HG02884 (cell line): Measurements from ENCODE around the gene KPNA4.

ENCODE experiments used
- ATAC-seq: cut with Tn5 transposase; IDR thresholded peaks from one replicate; pipeline ENCODE4 v1.9.1; 2021; ENCODE audit warnings: mild to moderate bottlenecking, moderate library complexity; ENCODE audit not compliant: unreplicated experiment

Gene KPNA4

DNA sequence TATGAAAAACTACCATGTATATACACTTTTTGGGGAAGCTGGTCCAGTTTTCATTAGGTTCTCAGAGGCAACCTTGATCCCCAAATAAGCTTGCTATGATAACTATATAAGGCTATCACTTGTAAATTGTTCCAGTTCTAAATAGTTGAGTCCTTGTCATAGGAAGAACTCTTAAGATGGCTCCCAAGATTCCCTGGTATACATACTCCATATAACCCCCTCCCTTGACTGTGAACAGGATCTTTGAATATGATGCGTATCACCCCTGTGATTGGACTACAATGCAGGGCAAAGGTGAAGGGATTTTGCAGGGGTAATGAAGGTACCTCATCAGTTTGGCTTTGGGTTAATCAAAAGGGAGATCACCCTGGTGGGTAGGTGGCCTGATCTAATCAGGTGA, 67.2 kb downstream of the KPNA4 start:
- ATAC-seq: no peak

DNA sequence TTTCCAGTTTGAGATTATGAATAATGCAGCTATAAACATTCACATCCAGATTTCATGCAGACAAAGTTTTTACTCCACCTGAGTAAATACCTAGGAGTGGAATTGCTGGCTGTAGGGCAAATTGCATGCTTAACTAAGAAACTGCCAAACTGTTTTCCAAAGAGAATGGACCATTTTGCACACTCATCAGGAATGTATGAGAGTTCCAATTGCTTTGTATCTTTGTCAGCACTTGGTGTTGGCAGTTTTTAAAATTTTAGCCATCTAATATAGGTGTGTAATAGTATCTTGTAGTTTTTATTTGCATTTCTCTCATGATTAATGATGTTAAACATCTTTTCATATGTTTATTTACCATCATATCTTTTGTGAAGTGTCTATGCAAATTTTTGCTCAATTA, 75.2 kb downstream of the KPNA4 start:
- ATAC-seq: no peak

DNA sequence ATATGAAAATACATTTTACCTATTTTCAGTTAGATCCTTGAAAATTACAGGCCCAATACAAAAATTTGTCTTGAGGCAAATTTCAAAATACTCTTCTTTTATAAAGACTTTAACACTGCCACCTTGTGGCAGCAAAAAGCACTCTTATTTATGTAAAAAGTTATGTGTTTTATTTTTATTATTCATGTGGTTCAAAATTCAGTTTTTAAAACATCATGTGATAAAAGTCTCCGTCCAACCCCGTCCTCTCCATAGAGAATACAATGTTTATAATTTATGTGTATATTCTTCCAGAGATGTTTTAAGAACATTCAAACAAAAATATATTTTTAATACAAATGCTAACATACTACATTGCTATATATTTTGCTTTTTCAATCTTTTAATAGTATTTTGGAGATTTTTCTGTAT, 78.9 kb downstream of the KPNA4 start:
- no peak for ATAC-seq

DNA sequence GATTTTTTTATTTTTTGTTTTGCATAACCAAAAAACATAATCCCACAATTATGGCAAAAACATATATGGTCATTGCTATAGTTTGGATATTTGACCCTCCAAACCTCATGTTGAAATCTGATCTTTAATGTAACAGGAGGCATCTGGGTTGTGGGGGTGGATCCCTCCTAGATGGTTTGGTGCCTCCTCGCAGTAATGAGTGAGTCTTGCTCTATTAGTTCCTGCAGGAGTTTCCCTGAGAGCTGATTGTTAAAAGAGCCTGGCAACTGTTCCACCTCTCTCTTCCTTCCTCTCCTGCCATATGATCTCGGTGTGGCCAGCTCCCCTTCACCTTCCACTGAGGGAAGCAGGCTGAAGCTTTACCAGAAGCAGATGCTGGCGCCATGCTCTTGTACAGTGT, 82.6 kb downstream of the KPNA4 start:
- no peak for ATAC-seq

DNA sequence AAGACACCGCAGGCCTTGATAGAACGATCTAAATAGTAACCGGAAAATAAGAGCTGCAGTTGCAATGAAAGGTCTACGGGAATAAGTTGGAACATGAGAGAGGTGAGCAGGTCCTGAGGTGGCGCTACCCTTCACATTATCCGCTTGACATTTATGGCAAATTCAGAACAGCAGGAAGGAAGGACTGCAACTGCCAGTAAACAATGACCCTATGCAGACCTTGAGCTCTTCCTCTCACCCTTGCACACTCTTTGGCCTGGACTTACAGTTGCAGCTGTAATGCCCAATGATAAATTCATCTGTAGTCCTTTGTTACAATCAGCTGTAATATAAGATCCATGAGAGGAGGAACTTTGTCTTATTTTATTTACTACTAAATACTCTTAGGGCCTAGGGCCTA, 83.5 kb downstream of the KPNA4 start:
- ATAC-seq: no peak

DNA sequence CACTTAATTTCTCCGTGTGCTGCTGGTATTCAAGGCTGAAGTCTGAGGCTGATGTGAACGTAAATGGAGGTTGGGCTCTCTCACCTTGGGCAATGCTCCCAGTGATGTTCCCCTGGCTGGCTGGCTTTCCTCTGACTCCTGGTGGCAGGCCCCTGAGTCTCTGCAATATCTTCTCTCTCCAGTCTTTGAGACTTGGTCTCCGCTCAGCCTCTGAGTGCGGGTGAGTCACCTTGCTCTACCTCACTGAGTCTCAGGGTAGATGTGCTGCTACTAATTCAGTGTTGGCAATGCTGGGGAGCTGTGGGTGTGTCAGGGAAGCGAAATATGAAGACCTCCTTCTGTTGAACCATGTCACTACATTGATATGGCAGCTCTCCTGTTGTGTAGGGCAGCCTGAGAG, 84.4 kb downstream of the KPNA4 start:
- no peak for ATAC-seq

DNA sequence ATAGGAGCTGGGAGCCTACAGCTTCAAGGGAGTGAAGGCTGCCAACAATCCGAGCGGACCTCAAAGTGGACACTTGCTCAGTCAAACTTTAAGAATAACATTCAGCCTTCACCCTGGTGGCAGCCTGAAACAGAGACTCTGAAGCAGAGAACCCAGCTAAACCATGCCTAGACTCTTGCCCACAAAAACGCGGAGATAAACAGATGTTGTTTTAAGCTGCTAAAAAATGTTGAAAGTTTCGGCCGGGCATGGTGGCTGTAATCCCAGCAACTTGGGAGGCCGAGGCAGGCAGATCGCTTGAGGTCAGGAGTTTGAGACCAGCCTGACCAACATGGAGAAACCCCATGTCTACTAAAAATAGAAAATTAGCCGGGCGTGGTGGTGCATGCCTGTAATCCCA, 86.0 kb downstream of the KPNA4 start:
- no peak for ATAC-seq

DNA sequence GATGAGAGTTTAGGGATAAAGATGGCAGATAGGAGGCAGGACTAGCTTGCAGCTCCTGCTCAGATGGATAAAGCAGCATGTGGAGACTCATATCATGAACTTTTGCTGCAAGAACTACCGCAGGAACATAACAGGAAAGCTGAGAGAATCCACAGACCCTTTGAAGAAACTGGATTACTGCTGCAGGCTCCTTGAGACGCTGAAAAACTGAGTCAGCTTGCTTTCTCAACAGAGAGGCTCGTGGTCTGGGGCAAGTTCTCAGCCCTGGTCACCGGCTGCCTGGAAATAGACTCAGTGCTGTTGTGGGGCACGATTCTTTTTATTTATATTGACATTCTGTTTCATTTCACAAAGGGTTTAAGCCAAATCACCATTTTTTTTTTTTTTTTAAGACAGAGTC, 87.0 kb downstream of the KPNA4 start:
- no peak for ATAC-seq

DNA sequence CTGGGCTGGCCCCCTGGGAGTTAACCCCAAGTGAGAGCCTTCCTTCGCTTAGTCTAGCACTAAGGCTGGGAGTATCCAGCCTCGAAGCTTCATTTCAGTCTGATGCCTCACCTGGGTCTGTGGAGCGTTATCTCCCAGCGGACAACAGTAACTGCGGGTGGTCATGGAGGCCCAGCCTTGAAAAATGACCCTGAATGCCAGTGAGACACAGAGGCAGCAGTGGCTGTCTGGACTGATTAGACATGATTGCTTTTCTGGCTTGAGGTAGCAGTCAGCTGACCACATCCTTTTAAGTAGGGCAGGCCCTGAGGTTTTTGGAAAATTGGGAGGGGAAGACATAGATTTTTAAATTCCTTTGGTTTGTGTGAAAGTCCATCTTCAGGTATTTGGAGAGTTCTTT, 87.6 kb downstream of the KPNA4 start:
- ATAC-seq: no peak

DNA sequence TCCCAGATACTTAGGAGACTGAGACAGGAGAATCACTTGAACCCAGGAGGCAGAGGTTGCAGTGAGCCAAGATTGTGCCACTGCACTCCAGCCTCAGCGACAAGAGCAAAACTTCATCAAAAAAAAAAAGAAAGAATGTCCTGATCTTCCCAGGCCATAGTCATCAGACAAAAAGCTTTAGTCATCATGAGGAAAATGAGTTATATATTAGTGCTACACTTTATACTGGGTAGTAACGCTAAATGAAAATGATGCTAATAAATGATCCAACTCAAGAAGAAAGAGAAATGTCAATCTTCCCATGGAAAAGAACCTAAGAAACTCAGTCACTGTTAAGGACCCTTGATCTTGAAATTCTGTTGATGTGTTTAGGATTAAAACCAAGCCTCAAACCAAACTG, 89.5 kb downstream of the KPNA4 start:
- no peak for ATAC-seq

DNA sequence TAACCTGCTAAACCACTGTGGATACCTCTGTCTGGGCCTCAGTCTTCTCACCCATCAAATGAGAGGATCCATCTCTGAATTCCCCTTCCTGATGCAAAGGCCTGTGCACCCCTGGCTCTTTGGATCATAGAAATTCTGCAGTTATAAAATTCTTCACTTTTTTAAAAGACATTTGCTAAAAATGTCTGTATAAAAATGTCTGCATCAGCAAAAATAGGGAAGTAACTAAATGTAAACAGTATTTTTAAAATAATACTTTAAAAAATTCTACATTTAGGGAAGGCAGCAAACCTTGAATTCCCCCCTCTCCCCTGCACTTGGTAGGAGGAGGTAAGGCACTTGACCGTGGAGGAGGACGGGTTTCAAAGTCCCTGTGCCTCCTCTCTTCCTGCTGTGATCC, 90.2 kb downstream of the KPNA4 start:
- no peak for ATAC-seq

DNA sequence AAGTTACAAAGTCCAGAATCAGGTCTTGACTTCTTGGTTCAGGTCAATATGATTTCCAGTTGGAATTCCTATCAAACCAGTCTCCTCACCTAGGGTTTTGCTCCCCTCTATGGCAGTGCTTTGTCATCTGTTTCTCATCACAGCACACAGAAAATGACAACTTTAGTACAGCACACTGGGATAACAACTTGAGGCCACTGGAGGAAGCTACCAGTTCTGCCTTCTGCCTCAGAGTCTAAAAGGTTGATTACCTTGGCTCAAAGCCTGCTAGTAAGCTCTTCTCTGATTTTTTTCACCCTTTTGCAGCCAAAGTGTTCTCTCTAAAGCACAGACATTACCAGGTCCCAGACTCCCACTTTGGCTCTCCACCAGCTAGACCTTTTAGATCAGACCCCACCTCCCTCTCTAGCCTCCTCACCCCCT, 90.9 kb downstream of the KPNA4 start:
- no peak for ATAC-seq

DNA sequence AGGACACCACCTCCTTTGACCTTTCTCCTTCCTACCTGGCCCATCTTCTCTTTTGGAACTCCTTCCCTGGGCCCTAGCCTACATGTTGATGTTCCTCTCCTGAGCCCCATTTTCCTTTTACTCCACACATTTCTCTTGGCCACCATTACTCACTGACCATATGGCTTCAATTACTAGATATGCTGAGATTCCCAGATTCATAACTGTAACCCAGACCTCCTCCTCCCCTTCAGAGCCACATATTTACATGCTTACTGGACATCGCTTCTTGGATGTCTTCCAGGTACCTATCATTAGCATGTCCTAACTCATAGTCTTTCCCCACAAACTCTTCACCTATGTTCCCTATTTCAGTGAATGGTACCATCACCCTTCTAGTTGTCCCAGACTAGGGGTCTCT, 91.4 kb downstream of the KPNA4 start:
- no peak for ATAC-seq

DNA sequence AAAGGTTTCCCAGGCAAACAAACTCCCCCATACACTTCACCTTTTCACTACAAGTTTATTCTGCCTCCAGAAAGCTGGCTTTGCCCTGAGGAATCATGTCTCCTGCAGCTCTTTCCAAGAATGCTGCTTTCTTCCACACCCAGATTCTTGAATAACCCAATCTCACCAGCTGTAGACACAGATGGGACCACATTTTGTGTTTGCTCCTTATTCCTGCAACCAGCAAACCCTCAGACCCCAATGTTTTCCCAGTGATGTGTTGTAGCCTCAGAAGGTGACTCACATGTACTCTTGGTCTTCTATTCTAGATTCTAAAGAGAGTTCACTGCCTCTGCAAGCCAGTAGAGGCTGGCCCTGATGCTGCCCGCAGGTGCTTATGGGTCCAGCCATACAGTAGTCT, 92.2 kb downstream of the KPNA4 start:
- ATAC-seq: no peak

DNA sequence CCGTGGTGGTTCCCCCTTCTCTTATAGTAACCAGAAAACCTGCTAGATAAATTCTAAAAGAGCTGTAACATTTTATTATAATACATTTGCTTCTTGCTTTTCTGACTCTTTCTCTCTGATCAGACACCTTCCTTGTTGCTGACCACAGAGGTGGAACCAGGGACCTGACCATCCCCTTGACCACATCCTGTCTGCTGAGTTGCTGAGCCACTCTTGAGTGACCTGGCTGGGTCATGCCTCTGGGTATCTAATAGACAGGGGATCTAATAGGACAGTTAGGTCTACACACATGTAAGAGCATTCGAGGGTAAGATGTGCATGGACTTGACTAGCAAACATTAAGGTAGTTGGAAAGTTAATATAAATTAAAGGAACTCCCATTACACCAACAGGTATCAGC, 93.0 kb downstream of the KPNA4 start:
- ATAC-seq: no peak

DNA sequence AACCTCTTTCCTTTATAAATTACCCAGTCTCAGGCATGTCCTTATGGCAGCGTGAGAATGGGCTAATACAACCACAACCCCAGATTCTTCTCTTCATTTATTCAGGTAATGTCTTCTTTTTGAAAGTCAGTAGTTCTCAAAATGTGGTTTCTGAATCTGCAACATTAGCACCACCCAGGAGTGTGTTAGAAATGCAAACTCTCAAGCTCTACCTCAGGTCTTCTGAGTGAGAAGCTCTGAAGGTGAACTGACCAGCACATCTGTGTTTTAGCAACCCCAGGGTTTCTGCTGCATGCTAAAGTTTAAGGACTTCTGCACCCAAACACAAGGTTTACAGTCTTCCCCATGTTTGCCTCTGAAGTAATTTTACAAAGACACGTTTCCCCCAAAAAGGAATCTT, 93.5 kb downstream of the KPNA4 start:
- ATAC-seq: no peak

DNA sequence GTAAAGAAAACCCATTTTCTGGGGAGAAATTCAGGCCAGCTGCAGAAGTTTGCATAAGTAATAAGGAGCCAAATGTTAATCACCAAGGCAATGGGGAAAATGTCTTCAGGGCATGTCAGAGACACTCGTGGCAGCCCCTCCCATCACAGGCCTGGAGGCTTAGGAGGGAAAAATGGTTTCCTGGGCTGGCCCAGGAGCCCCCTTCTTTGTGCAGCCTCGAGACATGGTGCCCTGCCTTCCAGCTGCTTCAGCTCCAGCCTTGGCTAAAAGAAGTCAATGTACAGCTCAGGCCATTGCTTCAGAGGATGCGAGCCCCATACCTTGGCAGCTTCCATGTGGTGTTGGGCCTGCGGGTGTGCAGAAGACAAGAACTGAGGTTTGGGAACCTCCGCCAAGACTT, 95.2 kb downstream of the KPNA4 start:
- no peak for ATAC-seq

DNA sequence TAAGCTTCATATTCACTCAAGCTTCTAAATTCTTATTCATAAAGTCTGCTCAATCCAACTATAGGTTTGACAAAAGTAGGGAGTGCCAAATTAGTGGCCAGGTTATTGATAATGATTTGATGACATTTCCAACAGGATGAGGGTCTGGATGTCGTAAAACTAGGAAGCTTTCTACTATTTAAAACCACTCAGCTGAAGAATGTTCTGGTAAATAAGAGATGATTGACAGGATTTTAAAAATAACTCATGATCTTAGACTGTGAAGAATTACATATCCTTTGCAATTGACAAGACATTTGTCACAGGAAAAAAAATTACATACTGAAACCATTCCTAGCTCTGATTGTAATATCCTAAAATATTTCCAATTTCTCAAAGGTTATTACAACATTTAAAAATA, 100.4 kb downstream of the KPNA4 start:
- ATAC-seq: no peak

DNA sequence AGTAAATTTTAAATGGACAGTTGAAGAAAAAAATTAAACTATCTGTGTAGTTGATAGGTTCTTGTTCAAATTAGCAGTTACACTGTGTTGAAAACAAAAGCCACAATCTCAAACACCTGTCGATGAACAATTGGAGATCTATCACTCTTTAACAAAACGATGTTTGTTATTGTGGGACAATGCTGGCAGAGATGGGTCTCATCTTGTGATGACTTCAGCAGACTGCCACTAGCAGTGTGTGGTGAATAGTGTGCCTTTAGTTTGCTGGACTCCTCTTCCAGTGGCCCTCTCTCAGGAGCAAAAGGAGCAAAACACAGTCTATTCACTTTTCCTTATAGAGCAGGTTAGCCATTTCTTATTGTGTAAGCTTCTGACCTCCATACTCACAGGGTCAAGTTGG, 101.0 kb downstream of the KPNA4 start:
- no peak for ATAC-seq

DNA sequence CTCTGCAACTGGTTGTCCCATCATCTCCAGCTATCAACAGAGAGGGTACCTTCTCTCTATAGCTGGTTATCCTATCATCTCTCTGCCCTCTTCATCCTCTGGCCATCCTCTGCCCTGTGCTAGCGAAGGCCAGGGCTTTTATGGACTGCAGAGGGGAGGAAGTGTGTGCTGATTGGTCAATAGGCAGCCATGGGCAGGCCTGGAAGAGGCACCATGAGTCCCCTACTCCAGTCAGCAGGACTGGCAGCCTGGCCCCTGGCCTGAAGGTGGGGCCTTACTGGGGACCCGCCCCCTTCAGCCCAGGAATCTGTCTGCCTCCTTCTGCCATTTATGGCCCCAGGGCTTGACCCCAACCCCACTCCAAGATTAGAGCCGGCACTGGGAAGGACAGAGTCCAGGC, 105.3 kb downstream of the KPNA4 start:
- ATAC-seq: no peak

DNA sequence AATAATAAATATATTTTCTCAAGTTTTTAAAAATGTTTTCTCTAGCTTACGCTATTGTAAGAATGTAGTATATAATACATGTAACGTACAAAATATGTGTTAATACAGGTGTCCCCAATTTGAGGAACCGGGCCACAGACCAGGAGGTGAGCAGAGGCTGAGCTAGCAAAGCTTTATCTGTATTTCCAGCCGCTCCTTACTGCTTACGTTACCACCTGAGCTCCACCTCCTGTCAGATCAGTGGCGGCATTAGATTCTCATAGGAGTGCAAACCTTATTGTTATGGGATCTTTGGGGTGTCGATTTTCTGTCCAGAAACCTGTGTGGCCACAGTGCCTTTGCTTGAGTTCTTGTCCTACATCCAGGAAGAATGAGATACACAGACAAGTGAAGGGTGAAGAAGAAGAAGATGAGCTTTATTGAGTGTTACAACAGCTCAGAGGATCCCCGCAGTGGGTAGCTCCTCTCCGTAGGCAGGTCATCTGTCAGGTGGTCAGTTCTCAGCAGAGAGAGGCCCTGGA, 105.9 kb downstream of the KPNA4 start:
- no peak for ATAC-seq

DNA sequence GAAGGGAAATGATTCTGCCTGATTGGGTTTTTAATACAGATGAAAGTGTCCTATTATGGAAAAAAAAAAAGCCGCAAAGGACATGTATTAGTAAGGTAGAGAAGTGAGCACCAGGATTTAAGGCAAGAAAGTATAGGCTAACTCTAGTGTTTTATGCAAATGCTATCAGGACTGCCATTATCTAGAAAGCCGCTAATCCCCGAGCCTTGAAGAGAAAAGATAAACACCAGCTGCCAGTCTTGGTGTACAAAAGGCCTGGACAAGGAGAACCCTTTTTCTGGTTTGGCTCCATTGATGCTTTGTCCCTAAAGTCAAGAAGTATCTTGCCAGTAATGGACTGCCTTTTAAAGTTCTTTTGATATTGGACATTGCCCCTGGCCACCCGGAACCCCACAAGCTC, 107.2 kb downstream of the KPNA4 start:
- no peak for ATAC-seq

DNA sequence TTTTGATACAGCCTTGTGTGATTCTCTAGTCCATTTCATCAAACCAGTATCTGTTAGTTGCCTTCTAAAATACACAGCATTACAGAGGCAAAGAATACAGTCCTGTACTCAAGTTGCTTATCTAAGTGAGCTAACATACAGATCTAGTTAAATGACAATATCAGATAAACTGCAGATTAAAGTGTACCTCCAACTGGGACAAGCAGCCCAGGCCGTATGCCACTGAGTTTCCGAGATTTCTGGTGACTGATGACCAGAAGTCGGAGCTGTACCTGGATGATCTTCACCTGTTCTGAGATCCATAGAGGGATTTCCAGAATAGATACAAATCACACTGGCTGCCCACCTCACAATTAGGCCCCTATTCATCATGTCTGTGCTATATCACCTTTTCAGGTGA, 109.5 kb downstream of the KPNA4 start:
- no peak for ATAC-seq

DNA sequence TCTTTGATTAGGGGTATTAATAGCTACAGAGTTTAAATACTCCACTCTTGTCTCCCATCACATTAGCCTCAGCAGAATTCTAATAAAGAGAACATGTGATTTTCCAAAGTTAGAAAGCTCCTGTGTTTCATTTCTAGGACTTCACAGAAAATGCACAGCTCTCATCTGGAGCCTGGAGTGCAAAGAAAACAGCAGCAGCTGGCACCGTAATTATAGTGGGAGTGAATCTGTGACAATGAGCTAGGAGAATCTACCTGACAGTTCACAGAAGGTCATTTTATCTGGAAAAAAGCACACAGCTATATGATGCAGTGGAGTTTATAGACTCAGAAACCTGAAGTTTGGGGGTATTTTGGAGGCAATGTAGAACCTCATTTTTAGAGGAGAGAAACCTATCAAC, 110.4 kb downstream of the KPNA4 start:
- ATAC-seq: no peak
